DMS79 (cell line): ENCODE data around the gene CDHR4.
A peak's percentile ranks its signal among the peaks of the same experiment; 100 is the strongest.
"Not testable (repeated sequence)": the region's sequence is repeated elsewhere in the genome, so short reads cannot be mapped to it uniquely, and the experiment has no call there.

Experiments used
- DNase-seq: peaks from one replicate; lab custom pipeline; 2025; lab: John Stamatoyannopoulos, UW

CDHR4 gene

GRCh38 chr3:49799761-49800160 lies at the start of gene CDHR4:
Gene CDHR4, minus strand, starts transcription at chr3:49799873. Its CDS starts 61 bp downstream, at chr3:49799812.
- no peak for DNase-seq

GRCh38 chr3:49845694-49846093 lies 46.0 kb upstream of the CDHR4 start:
- DNase-seq = no peak

- no peak for DNase-seq
Observed at GRCh38 chr3:49844464-49845183, 45.0 kb upstream of the CDHR4 start.

GRCh38 chr3:49842843-49843517 lies 43.3 kb upstream of the CDHR4 start:
- DNase-seq = no peak

- no peak for DNase-seq
Observed at GRCh38 chr3:49841806-49842205, 42.1 kb upstream of the CDHR4 start.

GRCh38 chr3:49841126-49841696 lies 41.5 kb upstream of the CDHR4 start:
- DNase-seq = no peak

- no peak for DNase-seq
Observed at GRCh38 chr3:49840388-49840787, 40.7 kb upstream of the CDHR4 start.

- DNase-seq = peak; percentile 27
Observed at GRCh38 chr3:49839193-49839809, 39.6 kb upstream of the CDHR4 start.

GRCh38 chr3:49831341-49831740 lies 31.7 kb upstream of the CDHR4 start:
- DNase-seq = no peak

GRCh38 chr3:49826016-49826415 lies 26.3 kb upstream of the CDHR4 start:
- DNase-seq = no peak

- not testable (repeated sequence) for DNase-seq
Observed at GRCh38 chr3:49823131-49823530, 23.5 kb upstream of the CDHR4 start.

- peak; percentile 20 for DNase-seq
Observed at GRCh38 chr3:49813497-49814174, 14.0 kb upstream of the CDHR4 start, which contains the start of gene UBA7. Gene UBA7, minus strand, starts transcription at chr3:49813953. Its CDS starts 166 bp downstream, at chr3:49813787.

GRCh38 chr3:49812916-49813496 lies 13.3 kb upstream of the CDHR4 start:
- peak; percentile 0 for DNase-seq

GRCh38 chr3:49807431-49808114 lies 7.9 kb upstream of the CDHR4 start:
- no peak for DNase-seq

GRCh38 chr3:49806850-49807249 lies 7.2 kb upstream of the CDHR4 start:
- DNase-seq = no peak

- DNase-seq = no peak
Observed at GRCh38 chr3:49805897-49806701, 6.4 kb upstream of the CDHR4 start.

- peak; percentile 17 for DNase-seq
Observed at GRCh38 chr3:49805367-49805782, 5.7 kb upstream of the CDHR4 start.

GRCh38 chr3:49804141-49805041 lies 4.7 kb upstream of the CDHR4 start:
- DNase-seq = no peak

- DNase-seq = peak; percentile 19
Observed at GRCh38 chr3:49803465-49804140, 3.9 kb upstream of the CDHR4 start.
